NCI-H1694 treated with DMSO at 0.1 percent for 48 hours (cell line): ENCODE measurements around the gene TRAF4.
"Not testable (repeated sequence)": the region's sequence is repeated elsewhere in the genome, so short reads cannot be mapped to it uniquely, and the experiment has no call there.

Experiments used
- DNase-seq: peaks from one replicate; lab custom pipeline; 2025; lab: John Stamatoyannopoulos, UW

Gene TRAF4

DNA sequence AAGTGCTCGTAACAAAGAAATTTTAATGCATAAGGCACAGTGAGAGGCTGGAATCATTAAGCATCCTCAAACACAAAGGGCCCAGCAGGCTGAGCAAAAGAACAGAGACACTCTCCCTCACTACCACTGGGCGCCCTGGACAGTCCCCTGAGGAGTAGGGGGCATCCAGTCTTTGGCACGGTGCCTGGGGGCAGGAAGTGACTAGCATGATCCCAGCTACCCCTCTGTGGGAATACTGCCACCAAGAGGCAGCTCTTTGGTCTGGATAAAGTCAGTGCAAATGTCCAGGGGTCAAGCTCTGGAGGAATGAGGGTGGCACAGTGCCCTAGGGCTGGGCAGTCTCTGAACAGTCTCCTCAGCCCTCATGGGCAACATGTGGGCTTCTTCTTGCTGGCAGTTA lies 29.5 kb upstream of the TRAF4 start:
- DNase-seq = no peak

DNA sequence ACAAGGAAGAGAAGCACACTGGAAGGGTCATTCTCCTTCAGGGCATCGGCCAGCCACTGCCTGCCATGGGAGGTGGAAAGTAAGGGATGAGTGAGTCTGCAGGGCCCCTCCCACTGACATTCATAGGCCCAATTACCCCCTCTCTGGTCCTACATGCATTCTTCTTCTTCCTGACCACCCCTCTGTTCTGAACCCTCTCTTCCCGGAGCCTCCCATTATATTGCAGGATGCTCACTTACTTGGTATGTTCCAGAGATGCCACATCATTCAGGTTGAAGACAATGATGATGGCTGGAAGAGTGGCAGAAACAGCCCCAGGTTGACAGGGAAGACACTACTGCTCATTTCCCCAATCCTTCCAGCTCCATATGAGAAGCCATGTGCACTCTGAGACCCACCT lies 28.6 kb upstream of the TRAF4 start:
- no peak for DNase-seq

DNA sequence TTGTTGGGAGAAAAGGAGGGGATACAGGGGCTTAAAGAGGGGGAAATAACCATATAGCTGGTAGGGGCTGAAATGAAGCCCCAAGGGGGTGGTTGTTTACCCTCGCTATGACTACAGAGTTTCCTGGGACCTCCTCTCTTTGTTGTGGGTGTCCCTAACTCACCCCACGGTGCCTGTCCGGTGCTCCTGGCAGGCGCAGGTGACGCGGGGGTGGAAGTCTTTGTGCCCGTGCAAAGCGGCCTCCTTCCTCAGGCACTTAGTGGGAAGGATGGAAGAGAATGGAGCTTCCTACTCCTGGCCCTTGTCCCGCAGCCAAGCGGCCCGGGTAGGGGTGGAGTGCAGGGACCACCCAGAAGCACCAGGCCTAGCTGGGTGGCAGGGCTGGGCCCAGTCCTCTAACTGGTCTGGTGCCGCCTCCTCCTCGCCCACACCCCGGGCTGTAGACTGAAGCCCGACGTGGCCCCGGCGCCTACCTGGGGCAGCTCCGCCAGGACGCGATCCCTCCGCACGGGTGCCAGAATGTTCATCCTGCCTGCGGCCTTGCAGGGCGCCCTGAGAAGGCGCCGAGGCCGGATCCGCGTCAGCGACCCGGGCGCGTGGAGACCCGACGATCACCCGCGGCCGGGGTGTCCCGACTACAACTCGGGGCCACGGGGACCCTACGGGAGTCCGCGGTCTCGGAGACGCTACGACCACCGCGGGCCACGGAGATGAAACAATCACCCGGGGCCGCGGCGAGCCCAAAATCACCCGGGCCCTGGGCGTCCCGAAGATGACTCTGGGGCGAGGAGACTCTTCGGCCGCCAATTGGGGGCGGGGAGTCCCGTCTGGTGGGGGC lies 26.9 kb upstream of the TRAF4 start:
- DNase-seq = no peak

DNA sequence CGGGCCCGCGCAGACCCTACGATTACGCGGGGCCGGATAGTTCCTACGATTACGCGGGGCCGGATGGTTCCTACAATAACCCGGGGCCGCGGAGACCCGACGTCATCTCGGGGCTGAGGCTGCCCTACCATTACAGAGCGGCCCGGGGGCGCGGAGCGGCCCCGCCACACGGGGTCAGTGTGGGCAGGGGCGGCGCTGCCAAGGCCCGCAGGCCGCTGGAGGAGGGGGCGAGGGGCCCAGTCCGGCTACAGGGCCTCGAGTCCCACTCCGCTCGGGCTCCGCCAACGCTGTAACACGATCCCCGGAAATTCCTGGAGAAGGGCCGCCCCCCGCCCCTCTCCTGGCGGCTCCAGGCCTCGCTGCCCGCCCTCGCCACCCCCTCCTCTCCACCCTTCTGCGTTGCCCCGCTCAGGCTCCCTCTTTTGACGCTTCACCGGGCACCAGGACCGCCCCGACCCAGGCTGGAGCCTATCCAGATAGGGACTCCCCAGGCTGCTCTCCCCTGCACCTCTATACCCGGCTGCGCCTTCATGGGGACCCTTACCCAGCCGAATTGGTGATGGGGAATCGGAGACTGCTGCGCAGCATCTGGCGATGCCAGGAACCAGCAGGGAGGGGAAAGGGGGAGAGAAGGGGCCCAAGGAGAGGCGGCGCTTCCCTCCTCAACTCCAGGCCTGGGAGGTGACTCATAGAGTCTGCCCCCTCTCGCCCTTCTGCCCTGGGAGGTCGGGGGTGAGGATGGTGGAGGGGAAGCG lies 26.1 kb upstream of the TRAF4 start, which contains the start of gene RAB34:
RAB34 (minus strand) TSS at position 291 of the 755 bp plus-strand sequence. CDS start 602 bp downstream, outside the sequence.
- DNase-seq = peak; percentile 82

DNA sequence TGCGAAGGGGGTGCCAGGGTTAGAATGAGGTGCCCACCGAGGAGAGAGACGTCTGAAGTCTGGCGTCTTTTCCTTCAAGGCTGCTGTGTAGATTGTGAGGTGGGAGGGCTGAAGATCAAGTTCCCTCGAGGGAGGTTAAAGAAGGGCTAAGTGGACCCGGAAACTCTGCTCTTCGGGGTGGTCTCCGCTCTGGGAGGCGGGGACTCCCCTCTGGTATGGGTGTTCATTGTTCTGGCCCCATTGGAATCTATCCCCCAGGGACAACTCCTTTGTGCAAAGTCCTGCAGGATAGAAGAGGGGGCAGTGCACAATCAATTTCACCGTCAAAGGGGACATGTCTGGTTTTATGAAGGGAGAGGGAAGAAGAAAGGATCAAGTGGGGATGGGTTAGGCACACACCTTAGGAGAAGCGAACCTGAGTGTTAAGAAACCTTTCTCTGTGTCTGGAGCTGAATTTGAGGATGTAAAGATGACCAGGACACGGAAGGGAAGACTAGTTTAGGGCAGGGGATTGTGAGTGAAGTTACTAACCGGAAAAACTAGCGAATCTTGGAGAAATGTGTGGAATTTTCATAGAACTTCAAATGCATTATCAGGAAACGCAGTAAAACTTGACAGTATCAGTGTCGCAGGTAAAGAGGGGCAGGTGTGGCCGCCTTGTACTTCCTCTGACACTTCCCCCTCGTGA lies 25.3 kb upstream of the TRAF4 start:
- no peak for DNase-seq

DNA sequence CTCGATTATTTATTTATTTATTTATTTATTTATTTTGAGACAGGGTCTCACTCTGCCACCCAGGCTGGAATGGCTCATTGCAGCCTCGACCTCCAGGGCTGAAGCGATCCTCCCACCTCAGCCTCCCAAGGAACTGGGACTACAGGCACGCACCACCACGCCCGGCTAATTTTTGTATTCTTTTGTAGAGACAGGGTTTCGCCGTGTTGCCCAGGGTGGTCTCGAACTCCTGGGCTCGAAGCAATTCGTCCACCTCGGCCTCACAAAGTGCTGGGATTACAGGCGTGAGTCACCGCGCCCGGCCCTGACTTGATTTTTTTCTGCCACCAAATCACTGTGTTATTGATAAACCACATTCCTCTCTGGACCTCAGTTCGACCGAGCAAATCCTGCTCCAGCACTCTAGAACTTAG lies 24.8 kb upstream of the TRAF4 start:
- DNase-seq = no peak

DNA sequence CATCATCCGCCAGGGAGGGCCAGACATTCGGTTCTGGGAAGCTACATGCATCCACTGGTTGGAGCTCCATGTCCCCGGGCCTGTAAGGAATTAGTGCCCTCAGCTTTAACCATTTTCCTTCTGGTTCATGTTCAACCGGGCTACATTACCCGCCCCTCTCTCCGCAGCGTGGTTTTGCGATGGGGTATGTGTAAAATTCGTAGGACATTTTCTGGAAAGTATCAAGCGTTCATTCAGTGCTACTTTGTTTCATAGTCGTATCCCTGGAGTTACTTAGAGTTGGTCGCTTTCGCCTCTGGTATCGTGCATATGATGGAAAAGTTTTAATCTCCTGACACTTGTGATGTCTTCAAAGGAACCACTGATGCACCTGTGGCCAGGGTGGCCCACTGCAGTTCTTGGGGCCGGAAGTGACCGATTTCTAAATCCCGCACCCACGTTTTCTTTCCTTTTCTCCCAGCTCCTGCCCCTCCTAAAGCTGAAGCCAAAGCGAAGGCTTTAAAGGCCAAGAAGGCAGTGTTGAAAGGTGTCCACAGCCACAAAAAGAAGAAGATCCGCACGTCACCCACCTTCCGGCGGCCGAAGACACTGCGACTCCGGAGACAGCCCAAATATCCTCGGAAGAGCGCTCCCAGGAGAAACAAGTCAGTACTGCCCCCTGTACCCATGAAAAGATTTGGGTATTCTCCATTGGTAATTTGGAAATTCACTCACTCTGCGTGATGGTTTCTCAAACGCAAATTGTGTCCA lies 23.4 kb upstream of the TRAF4 start:
- DNase-seq = no peak

DNA sequence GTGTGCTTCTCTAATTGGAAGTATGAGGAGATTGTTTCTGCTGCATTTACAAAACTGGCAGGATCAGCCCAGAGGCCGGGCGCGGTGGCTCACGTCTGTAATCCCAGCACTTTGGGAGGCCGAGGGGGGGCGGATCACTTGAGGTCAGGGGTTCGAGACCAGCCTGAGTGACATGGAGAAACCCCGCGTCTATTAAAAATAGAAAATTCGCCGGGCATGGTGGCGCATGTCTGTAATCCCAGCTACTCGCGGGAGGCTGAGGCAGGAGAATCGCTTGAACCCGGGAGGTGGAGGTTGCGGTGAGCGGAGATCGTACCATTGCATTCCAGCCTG lies 22.8 kb upstream of the TRAF4 start:
- DNase-seq = not testable (repeated sequence)

DNA sequence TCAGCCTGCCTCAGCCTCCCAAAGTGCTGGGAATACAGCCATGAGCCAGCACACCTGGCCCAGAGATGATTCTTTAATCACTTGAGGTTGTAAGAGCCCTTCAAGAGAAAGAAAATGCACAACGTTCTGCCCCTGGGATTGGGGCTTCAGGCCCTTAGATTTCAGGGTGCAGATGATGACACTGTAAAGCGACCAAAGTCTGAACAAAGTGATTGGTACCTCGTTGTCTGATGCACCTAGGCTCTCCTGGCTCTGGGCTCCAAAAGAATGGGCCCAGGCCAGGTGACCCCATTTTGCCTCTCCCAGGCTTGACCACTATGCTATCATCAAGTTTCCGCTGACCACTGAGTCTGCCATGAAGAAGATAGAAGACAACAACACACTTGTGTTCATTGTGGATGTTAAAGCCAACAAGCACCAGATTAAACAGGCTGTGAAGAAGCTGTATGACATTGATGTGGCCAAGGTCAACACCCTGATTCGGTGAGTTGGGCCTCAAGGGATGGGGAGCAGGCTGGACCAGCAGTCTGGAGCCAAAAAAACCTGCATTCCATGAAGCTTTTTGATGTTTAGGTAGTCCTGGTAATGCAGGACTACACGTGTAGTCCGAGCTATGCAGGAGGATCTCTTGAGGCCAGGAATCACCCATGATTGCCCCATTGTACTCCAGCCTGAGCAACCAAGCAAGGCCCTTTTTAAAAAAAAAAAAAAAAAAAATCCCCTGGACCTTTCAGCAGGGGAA lies 21.2 kb upstream of the TRAF4 start:
- DNase-seq = no peak

DNA sequence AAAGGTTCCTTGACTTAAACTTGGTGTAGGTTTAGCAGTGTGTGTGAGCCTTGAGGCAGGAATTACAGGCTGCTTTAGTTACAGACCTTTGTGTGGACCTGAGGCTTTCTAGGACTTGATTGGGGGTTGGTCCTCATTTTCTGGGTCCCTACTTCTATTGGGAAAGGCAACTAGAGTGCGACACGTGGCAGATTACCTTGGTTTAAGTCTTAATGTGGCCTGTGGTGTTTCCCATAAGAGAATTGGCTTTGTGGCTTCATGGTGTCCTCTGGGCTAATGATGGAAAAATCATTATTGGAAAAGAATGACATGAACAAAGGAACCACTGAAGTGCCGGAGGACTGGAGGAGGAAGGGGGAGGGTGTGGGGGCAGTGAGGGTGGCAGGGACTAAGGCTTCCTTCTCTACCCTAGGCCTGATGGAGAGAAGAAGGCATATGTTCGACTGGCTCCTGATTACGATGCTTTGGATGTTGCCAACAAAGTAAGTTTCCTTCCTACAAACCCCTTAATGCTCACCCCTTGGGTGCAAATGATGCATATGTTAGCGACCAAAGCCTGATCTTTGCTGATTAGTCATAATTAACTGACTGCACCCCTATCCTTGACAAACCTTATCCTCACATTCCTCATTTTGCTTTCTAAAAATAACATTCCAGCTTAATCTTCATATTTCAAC lies 20.5 kb upstream of the TRAF4 start:
- DNase-seq = no peak

DNA sequence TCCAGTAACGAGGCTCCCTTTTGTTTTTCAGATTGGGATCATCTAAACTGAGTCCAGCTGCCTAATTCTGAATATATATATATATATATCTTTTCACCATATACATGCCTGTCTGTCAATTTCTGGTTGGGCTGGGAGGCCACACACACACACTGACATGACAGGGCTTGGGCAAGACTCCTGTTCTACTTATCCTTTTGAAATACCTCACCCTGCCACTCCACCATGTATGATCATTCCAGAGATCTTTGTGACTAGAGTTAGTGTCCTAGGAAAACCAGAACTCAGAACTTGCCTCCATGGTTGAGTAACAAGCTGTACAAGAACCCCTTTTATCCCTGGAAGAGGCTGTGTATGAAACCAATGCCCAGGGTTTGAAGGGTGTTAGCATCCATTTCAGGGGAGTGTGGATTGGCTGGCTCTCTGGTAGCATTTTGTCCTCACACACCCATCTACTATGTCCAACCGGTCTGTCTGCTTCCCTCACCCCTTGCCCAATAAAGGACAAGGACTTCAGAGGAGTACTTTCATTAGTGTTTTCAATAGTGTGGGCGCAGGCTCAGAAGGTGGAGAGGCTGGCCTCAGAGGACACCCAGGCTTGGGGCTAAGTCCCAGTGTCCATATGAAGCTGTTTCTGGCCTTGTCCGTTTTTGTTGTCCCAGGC lies 19.8 kb upstream of the TRAF4 start:
- not testable (repeated sequence) for DNase-seq

DNA sequence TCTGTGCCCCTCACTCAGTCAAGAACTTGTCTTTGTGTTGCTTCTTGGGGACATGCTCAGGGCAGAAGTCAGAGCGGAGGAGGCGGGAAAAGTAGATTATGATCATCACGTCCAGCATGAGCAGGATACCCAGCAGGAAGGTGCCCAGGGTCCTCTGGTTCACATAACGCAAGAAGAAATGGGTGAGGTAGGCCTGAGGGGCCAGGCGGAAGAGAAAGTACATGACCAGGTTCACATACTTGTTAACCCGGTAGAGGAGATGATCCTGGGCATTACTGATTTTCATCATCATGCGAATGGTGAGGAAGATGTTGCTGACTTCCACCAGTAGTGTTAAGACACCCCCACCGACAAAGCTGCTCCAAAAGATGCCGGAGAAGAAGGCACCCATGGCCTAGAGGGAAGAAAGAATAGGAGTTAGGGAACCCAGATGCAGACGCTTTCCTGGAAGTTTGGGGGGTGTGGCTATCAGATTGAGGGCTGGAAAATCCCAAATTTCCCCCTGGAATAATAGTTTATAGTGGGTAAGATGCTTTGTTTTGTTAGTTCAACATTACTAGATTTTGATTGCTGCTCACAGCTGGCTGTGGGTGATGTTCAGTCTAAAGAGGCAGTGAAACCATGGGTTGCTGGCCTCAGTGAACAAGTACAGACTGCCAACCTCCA lies 19.2 kb upstream of the TRAF4 start:
- no peak for DNase-seq

DNA sequence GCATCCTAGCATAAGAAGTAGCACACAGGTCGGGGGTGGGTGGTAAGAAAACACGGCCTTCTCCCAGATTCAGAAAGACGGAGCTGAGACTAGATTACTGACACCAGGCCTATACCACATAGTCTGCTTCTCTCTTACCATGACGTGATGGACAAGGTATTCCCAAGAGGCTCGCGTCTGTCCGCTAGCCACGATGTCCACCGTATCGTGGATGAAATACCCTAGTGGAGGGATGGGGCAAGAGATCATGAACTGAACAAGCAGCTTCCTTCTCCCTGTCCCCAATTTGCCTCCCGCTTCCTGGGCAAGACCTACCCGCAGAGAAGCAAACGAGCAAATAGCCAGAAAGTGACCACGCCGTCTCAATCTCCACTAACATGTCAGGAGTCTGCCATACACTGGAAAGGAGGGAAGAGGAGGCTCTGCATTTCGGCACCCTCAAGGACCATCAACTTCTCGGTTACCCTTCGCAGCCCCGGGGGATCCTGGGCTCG lies 18.6 kb upstream of the TRAF4 start:
- DNase-seq = peak; percentile 33

DNA sequence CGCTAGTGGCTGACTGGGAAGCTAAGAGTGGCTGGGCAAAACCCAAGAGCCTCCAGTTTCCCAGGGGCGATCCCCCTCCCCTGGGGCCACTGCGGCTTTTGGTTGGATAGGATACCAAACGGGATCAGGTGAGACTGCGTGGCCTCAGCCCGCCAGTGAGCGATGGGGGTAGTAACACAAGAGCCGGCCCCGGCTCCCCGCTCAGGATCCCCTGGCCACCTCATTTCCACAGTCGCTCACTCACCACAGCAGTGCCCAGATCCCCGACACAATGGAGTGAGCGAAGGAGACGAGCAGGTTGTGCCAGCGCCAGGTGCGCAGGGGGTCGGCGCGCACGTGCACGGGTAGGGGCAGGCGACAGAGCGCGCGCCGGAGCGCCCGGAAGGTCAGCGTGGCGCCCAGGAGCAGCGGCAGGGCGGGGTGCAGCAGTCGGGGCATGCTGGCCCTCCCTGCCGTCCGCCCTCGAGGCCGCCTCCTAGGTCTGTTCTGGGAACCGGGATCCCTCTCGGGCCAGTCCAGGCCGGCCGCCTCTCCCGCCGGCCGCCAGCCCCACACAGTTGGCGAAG lies 18.1 kb upstream of the TRAF4 start:
- peak; percentile 48 for DNase-seq

DNA sequence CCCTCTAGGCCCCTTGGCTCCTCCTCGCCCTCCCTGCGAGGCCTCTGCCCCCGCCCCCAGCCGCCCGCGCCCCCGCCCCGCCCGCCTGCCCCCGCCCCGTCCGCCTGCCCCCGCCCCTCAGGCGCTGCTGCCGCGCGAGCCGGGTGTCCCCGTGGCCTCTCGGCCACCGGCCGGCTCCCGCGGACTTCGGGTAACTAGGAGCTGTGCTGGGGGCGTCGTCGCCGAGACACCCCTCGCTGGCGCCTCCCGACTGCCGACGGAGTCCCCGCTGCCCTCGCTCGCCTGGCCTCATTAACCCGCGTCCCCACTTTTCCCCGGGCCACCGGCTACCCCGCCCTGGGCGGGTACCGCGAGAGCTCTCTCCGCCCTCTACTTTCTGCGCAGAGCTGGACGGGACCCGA lies 17.6 kb upstream of the TRAF4 start, which contains the start of gene TLCD1:
TLCD1 (minus strand) TSS at position 8 of the 401 bp plus-strand sequence. CDS start 136 bp downstream, outside the sequence.
- DNase-seq = peak; percentile 57

DNA sequence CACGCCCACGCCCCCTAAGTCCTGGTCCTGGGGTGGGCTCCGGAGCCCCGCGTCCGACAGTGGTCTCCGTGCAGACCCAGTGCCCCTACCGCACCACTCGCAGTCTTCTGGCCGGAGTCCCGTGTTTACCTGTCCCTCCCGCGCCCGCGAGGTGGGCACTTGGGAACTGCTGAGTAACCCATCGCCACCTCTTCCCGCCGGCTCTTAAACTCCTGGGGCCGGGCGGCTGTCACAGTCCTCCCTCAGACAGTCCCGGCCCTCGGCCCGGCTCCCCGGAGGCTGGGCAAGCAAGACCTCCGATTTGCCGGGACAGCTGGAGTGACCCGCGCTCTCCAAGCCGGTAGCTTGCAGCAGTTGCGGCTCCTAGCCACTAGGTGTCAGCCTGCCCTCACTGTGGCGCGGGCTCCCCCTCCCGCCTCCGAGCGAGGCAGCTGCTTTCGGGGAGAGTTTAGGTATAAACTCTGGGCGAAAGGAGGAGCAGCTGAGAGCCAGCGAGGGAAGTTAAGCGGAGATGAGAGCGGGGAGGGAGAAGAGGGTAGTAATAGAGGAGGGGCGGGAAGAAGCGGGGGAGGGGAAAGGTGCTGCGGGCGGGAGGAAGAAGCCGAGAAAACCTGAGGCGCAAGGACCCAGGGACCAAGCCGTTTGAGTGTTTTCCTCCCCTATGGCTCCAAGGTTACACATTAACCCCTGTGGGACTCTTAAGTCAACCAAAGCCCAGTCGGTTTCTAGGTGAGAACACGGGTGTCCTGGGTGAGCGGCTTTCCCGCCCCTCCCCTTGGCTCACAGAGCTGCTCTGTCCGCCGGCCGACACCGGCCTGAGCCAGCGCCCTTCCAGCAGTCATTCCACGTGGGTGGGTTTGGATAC lies 17.0 kb upstream of the TRAF4 start:
- peak; percentile 90 for DNase-seq

DNA sequence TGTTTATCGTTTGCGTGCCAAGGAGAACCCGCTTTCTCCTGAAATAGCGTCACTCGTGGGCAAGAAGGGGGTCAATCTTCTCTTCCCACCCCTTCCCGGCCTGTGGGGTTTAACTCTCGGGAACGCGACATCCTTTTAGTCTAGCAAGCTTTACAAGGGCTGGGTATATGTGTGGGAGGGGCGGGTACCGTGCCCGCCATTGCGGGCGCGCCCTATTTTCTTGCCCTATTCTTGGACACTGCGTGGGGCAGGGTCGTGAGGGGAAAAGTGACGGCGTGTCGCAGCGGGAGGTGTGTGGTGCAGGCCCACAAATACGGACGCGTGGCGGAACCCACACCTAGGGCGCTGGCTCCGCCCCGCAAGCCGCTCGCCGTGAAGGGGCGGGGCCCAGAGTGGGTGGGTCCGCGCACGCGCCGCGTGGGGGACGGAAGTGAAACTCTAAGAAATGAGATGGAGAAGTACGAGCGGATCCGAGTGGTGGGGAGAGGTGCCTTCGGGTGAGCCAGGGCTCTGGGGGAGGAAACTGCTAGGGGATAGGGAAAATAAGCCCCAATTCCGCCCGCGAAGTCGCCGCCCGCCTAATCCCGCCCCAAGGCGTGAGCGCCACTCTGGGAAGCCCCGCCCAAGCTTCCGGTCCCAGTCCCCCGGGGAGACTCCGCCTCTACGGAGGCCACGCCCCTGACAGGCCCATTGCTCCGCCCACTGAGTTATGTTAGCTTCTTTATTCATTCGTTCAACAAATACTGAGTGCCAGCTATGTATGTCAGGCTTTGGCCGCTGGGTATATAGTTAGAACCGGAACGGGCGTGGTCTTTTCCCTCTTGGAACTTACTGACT lies 15.2 kb upstream of the TRAF4 start, which contains the start of gene NEK8:
NEK8 (plus strand) TSS at position 425 of the 837 bp plus-strand sequence; CDS start at position 451, 26 bp downstream.
- DNase-seq = peak; percentile 88
